Endothelial cell of umbilical vein (primary cell): ENCODE data around the gene SCUBE3. TPM values are rescaled to one million over a fixed set of nuclear protein-coding genes. Genes with fewer than 3 reads are reported as not detected.

Experiments
- BruUV-seq: library from RNA; stranded (reverse); fragments of 400-500 nt; replicated peaks from 2 replicates; lab custom pipeline; 2021; lab: Mats Ljungman, UMichigan
- CTCF ChIA-PET: fragments of 300-600, 350-600 bp; sonication (Branson Sonifier 250); formaldehyde crosslinking; loops from one replicate; lab custom pipeline; 2021; ENCODE audit warnings: antibody characterized with exemption, inconsistent platforms; lab: Charles Lee
- POLR2A ChIA-PET: fragments of 300-600, 350-600 bp; sonication (Branson Sonifier 250); formaldehyde crosslinking; loops from one replicate; lab custom pipeline; 2021; ENCODE audit warnings: antibody characterized with exemption, inconsistent platforms; lab: Charles Lee
- DNase-seq: peaks from one replicate; pipeline ENCODE4 v3.0.0-alpha.2; 2011; ENCODE audit warnings: low read depth, low spot score
- FAIRE-seq: peaks from 2 replicates; lab custom pipeline; 2011; peaks lifted over from hg19 to GRCh38; lab: Jason Lieb, UNC
- H2AFZ ChIP-seq: 2 replicates; pipeline ENCODE4 v1.6.0; 2012; ENCODE audit warnings: low read depth, low read length, control low read depth, inconsistent platforms
- H3K27ac ChIP-seq: 2 replicates; pipeline ENCODE4 v1.5.1; 2011; ENCODE audit warnings: low read depth, mild to moderate bottlenecking, control low read depth, low read length, moderate library complexity; ENCODE audit not compliant: insufficient read depth
- H3K27me3 ChIP-seq, 2 experiments: 2 replicates each; pipeline versions ENCODE4 v1.6.0 to v1.6.1; 2011; ENCODE audit warnings: low read length in 2 of 2, mixed read lengths in 1 of 2; ENCODE audit not compliant: control insufficient read depth in 2 of 2, insufficient read depth in 2 of 2
- H3K36me3 ChIP-seq, 2 experiments: 2 replicates in 1 of 2; 3 replicates in 1 of 2; pipeline ENCODE4 v1.5.1; 2011; ENCODE audit warnings: low read length in 2 of 2, mild to moderate bottlenecking in 1 of 2, moderate library complexity in 1 of 2; ENCODE audit not compliant: control insufficient read depth in 2 of 2, insufficient read depth in 2 of 2; ENCODE audit errors: extremely low read depth in 1 of 2
- H3K4me1 ChIP-seq: 3 replicates; pipeline ENCODE4 v1.5.1; 2011; ENCODE audit warnings: mild to moderate bottlenecking, low read length; ENCODE audit not compliant: control insufficient read depth, insufficient read depth; ENCODE audit errors: extremely low read depth
- H3K4me2 ChIP-seq: 2 replicates; pipeline ENCODE4 v1.6.1; 2011; ENCODE audit warnings: low read length, control low read depth, mixed read lengths; ENCODE audit not compliant: insufficient read depth
- H3K4me3 ChIP-seq, 3 experiments: fragments of 200-600 bp in 1 of 3; sonication (generic), shearing (Covaris generic) in 1 of 3; replicated peaks in 1 of 3; 2 replicates each; pipeline ENCODE4 v1.5.1; 2011 to 2016; ENCODE audit warnings: control low read depth in 3 of 3, low read length in 3 of 3, mild to moderate bottlenecking in 2 of 3, inconsistent platforms in 1 of 3, low read depth in 1 of 3, moderate library complexity in 1 of 3; ENCODE audit not compliant: insufficient read depth in 1 of 3
- H3K79me2 ChIP-seq: 2 replicates; pipeline ENCODE4 v1.6.0; 2012; ENCODE audit warnings: low read length, inconsistent platforms; ENCODE audit not compliant: control insufficient read depth, insufficient read depth
- H3K9ac ChIP-seq: replicated peaks from 2 replicates; pipeline ENCODE3; 2011; ENCODE audit warnings: low read length, control low read depth; ENCODE audit not compliant: insufficient read depth; ENCODE audit errors: extremely low read depth
- H3K9me1 ChIP-seq: replicated peaks from 3 replicates; pipeline ENCODE4 v1.6.0; 2011; ENCODE audit warnings: mild to moderate bottlenecking, low read length; ENCODE audit not compliant: control insufficient read depth, insufficient read depth; ENCODE audit errors: extremely low read depth
- H3K9me3 ChIP-seq: replicated peaks from 2 replicates; pipeline ENCODE4 v1.5.1; 2012; ENCODE audit warnings: low read length, inconsistent platforms; ENCODE audit not compliant: control insufficient read depth, insufficient read depth
- H4K20me1 ChIP-seq: replicated peaks from 2 replicates; pipeline ENCODE3; 2011; ENCODE audit warnings: mild to moderate bottlenecking, low read length; ENCODE audit not compliant: control insufficient read depth, insufficient read depth; ENCODE audit errors: extremely low read depth
- CTCF ChIP-seq, 2 donors: IDR thresholded peaks; 1 replicate in 1 of 2; 2 replicates in 1 of 2; pipeline ENCODE4 v1.5.1; 2011; ENCODE audit warnings: low read length in 2 of 2, mild to moderate bottlenecking in 2 of 2, moderate library complexity in 2 of 2, control low read depth in 1 of 2, inconsistent platforms in 1 of 2, low read depth in 1 of 2; ENCODE audit not compliant: insufficient read depth in 1 of 2; ENCODE audit errors: extremely low read depth in 1 of 2
- EZH2 ChIP-seq: IDR thresholded peaks from 2 replicates; pipeline ENCODE4 v1.6.1; 2012; ENCODE audit warnings: borderline replicate concordance, low read depth, mild to moderate bottlenecking, moderate library complexity, low read length, inconsistent platforms; ENCODE audit not compliant: severe bottlenecking
- FOS ChIP-seq: IDR thresholded peaks from 2 replicates; pipeline ENCODE4 v1.6.1; 2011; ENCODE audit warnings: mild to moderate bottlenecking, low read length, moderate library complexity, borderline replicate concordance; ENCODE audit not compliant: insufficient read depth
- GATA2 ChIP-seq: IDR thresholded peaks from 2 replicates; pipeline ENCODE4 v1.7.0; 2011; ENCODE audit warnings: low read depth, mild to moderate bottlenecking, moderate library complexity, mixed read lengths, low read length; ENCODE audit not compliant: insufficient read length, insufficient read depth
- JUN ChIP-seq: IDR thresholded peaks from 2 replicates; pipeline ENCODE4 v1.6.1; 2011; ENCODE audit warnings: borderline replicate concordance, low read depth; ENCODE audit not compliant: insufficient read length, insufficient read depth
- MYC ChIP-seq: IDR thresholded peaks from one replicate; pipeline ENCODE4 v1.6.1; 2011; ENCODE audit warnings: mild to moderate bottlenecking, low read depth, low read length
- POLR2A ChIP-seq: IDR thresholded peaks from 2 replicates; pipeline ENCODE4 v1.6.1; 2012; ENCODE audit warnings: low read depth, mild to moderate bottlenecking, control low read depth, low read length
- POLR2AphosphoS5 ChIP-seq: IDR thresholded peaks from 2 replicates; pipeline ENCODE4 v1.6.1; 2012; ENCODE audit warnings: low read depth, mild to moderate bottlenecking, control low read depth, low read length, moderate library complexity; ENCODE audit not compliant: insufficient read depth
- dilution Hi-C: fragments of 300-500 bp; cut with MboI; formaldehyde crosslinking; loops from one replicate; pipeline ENCODE4 v1.15.0; 2019; ENCODE audit warnings: low sequenced_read_pairs; ENCODE audit not compliant: extremely low pct_ligation_motif_present
- intact Hi-C: fragments of 100-400 bp; cut with micrococcal nuclease; formaldehyde crosslinking; loops from one replicate; pipeline ENCODE4 v1.10.0; 2022
- polyA plus RNA-seq, 4 experiments: library from polyadenylated mRNA; depleted of rRNA in 3 of 4; stranded (reverse) in 3 of 4; unstranded in 1 of 4; fragments of >200 nt; gene quantifications; 2 replicates each; pipeline versions ENCODE4 v1.2.1 to v1.2.3, GENCODE V29; 2011 to 2012; ENCODE audit warnings: missing spikeins in 1 of 4
- total RNA-seq: library from RNA; stranded (reverse); gene quantifications from 2 replicates; pipeline ENCODE4 v1.2.3, GENCODE V29; 2021
- TF ChIP-seq, protein P1 (sequence below): IDR thresholded peaks from 2 replicates; pipeline ENCODE4 v1.6.1; 2011; ENCODE audit not compliant: insufficient read depth, insufficient read length

Gene SCUBE3
- total and polyA plus RNA-seq, 2 donors (not counting 3 experiments of a cell fraction or from before 2014, with no cell fraction given): 1.1 to 1.5 TPM

DNA sequence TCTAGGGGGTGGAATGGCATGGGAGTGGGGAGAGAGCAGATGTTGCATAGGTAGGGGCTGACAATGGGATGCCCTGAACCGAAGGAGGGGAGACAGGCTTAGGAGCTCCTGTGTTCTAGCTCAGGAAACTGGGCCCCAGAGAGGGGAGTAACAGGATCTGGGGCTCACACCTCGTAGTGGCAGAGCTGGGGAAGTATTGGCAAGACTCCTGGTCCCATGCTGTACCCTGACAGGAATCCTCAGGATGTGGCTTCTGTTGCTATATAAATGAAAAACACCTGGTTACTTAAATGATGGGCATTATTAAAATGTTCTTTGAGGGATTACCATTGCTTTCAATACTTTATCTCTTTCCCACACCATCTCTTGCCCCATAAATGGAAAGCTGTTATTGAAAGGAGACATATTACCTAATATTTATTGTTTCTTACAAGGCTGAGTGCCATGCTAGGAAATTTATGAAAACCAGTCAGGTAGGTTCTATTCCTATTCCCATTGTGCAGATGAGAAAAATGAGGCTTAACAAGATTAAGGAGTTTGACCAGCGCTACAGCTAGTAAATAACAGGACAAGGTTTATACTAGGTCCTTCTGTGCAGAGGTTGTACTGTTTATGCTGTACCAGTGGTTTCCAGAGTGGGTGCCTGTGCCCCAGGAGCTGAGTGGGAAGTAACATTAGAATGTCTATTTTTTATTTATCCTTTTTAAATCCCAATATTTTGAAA is 37.3 kb upstream of the SCUBE3 start:
- Histone ChIP-seq H3K4me2 (no peak overlapping the region), H3K9me3 (no peaks in the 10 kb centered on the region), H3K27ac (no peak overlapping the region), H4K20me1 (no peaks in the 10 kb centered on the region), H3K27me3 (peaks cover 2 to 3% of the 10 kb centered on the region in 2 experiments), H3K4me3 (no peak overlapping the region), H3K9ac (no peak overlapping the region), H2AFZ (no peak overlapping the region), H3K79me2 (no peaks in the 10 kb centered on the region), H3K36me3 (no peaks in the 10 kb centered on the region), H3K9me1 (no peaks in the 10 kb centered on the region), H3K4me1 (peaks cover 3% of the 10 kb centered on the region)
- dilution Hi-C loops (no loop called here), intact Hi-C loops (no loop called here)
- no TSS peak for BruUV-seq
- no peak for DNase-seq
- ChIA-PET CTCF (interaction anchor here (1.5 to 1.6 kb wide), 2 partner anchors 29 to 54 kb away, joined by 3 read pairs; no protein-coding TSS in a partner anchor), POLR2A (no interaction called here)
- TF ChIP-seq EZH2 (no peak), POLR2AphosphoS5 (no peak), FOS (no peak), JUN (no peak), CTCF (IDR thresholded peaks at IDR 0.05; ENCODE audit: extremely low read depth in 1 of 2, insufficient read depth in 1 of 2, low read depth in 1 of 2, low read length in 2 of 2) (no peak), POLR2A (no peak), MYC (no peak), GATA2 (no peak)
- TF ChIP-seq, protein P1, sequence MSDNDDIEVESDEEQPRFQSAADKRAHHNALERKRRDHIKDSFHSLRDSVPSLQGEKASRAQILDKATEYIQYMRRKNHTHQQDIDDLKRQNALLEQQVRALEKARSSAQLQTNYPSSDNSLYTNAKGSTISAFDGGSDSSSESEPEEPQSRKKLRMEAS: no peak
- FAIRE-seq: no peak
